NOMO-1 treated with dmso at 0.1 percent for 144 hours (cell line): ENCODE data around the gene CYP2F1.
"Not testable (repeated sequence)": the region's sequence is repeated elsewhere in the genome, so short reads cannot be mapped to it uniquely, and the experiment has no call there.

Source experiments
- DNase-seq: peaks from one replicate; lab custom pipeline; 2025; ENCODE audit not compliant: unreplicated experiment; lab: John Stamatoyannopoulos, UW

The CYP2F1 gene, protein sequence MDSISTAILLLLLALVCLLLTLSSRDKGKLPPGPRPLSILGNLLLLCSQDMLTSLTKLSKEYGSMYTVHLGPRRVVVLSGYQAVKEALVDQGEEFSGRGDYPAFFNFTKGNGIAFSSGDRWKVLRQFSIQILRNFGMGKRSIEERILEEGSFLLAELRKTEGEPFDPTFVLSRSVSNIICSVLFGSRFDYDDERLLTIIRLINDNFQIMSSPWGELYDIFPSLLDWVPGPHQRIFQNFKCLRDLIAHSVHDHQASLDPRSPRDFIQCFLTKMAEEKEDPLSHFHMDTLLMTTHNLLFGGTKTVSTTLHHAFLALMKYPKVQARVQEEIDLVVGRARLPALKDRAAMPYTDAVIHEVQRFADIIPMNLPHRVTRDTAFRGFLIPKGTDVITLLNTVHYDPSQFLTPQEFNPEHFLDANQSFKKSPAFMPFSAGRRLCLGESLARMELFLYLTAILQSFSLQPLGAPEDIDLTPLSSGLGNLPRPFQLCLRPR

DNA sequence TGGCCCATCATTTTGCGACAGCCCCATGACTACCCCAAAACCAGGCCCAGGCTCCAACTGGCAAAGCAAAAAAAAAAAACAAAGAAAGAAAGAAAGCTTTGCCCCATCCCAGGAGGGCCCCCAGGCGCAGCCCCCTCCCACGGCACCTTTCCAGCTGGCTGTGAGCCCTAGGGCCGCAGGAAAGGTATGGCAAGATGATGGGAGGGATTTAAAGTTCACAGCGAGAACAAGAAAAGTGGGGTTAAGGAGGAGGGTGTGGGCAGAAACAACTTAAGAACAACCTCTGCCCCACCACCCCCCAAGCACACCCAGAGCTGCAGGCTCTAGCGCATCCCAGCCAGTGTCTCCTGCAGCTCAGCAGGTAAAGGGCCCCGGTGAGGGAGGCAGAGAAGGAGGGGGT lies at the start of gene CYP2F1:
Gene CYP2F1 (plus strand): TSS at position 301 of the 400 bp plus-strand sequence. CDS start 1,757 bp downstream, outside the sequence.
- DNase-seq = no peak

DNA sequence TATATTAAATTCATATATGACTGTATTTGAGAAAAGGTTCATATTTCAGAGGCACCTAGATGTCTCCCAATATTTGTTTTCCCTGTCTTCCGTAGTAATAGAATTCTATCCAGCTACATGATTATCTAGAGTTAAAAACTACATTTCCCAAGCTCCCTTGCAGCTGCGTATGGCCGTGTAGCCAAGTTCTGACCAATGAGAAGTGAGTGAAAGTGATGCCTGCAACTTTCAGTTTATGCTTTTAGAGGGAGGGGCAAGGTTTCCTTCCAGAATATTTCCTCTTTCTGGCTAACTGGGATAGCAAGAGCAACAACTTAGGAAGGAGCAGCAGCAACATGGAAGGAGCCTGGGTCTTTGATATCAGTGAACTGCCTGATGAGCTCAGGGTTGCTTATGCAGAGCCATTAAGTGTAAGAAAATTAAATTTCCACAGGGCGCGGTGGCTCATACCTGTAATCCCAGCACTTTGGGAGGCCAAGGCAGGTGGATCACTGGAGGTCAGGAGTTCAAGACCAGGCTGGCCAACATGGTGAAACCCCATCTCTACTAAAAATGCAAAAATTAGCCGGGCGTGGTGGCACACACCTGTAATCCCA lies 49.2 kb upstream of the CYP2F1 start:
- no peak for DNase-seq

DNA sequence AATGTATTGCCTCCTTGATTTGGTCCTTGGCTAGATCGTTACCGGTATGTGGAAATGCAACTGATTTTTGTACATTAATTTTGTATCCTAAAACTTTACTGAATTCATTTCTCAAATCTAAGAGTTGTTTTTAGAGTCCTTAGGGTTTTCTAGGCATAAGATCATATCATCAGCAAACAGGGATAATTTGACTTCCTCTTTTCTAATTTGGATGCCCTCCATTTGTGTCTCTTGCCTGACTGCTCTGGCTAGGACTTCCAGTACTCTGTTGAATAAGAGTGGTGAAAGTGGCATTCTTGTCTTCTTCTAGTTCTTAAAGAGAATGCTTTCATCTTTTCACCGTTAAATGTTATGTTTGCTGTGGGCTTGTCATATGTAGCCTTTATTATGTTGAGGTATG lies 37.9 kb upstream of the CYP2F1 start:
- no peak for DNase-seq

DNA sequence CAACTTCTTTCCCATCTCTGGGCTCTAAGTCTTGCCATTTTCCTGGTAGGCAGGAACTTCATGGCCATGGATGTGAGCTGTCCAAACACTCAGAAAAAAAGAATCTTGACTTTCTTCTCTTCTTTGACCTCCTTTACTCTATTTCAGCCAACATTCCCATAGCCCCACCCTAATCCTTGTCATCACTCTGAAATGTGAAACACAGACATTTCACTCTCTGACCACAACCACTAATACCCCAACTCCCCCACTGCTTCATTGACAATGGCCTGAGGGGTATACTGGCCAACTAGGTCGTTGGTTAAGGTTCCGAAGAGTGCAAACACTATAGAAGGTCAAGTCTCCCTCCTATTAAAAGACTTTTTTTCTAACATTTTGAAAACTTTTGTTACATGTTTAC lies 30.7 kb upstream of the CYP2F1 start:
- DNase-seq = no peak

DNA sequence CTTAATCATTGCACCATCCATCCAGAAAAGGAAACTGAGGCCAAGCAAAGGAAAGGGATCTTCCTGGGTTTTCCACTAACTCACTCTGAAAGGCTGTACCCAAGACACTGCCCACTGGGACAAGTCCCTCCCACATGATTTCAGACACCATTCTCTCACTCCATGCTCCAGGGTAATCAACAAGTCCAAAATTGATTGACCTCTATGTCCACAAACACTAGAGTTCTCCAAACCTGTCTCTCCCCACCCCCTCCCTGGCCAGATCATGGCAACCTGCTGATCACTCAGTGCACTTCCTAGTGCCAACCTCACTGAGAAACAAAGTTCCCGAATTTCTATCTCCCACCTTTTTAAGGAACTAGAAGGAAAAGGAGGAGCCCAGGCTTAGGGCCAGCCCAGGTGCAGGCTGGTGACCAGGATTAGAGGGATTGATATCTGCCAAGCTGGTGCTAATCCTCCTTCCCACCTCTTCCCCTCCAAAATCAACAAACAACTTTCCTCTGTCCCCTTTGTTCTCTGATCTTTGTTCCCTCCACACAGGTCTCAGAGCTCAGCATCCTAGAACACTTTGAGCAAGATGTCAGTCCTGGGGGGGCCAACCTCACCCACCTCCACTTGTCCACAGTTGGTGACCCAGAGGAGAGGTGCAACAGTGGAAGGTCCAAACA lies 28.4 kb upstream of the CYP2F1 start:
- DNase-seq = no peak

DNA sequence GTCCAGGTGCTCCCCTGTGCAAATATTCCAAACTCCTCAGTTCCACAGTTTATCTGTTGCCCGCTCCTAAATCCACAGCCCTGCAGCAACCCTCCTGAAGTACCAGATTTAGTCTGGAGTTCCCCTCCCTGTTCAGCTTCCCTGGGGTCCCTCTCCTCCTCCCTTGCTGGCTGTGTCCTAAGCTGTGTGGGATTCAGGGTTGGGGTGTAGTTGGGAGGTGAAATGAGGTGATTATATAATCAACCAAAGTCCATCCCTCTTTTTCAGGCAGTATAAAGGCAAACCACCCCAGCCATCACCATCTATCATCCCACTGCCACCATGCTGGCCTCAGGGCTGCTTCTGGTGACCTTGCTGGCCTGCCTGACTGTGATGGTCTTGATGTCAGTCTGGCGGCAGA lies 26.1 kb upstream of the CYP2F1 start, which contains the start of gene CYP2A13:
Gene CYP2A13 (plus strand): TSS at position 301 of the 400 bp plus-strand sequence. CDS start 21 bp downstream, at position 322.
- DNase-seq = no peak

DNA sequence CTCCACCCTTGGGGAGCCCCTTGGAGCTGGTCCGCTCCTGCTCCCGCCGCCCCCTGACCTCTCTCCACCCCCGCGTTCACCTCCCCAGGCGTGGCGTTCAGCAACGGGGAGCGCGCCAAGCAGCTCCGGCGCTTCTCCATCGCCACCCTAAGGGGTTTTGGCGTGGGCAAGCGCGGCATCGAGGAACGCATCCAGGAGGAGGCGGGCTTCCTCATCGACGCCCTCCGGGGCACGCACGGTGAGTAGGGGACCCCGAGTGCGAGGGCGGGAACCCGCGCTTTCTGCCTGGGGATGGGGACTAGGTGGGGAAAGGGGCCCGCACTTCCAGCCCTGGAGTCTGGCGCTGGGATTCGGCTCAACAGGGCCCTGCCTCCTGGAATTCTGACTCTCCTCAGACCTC lies 24.3 kb upstream of the CYP2F1 start:
- DNase-seq = no peak

DNA sequence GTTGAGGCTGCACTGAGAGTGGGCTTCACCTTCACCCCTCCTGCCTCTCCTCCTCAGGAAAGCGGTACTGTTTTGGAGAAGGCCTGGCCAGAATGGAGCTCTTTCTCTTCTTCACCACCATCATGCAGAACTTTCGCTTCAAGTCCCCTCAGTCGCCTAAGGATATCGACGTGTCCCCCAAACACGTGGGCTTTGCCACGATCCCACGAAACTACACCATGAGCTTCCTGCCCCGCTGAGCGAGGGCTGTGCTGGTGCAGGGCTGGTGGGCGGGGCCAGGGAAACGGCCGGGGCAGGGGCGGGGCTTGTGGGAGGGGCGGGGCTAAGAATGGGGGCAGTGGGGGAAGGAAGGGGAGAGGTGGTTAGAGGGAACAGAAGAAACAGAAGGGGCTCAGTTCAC lies 18.5 kb upstream of the CYP2F1 start:
- no peak for DNase-seq

DNA sequence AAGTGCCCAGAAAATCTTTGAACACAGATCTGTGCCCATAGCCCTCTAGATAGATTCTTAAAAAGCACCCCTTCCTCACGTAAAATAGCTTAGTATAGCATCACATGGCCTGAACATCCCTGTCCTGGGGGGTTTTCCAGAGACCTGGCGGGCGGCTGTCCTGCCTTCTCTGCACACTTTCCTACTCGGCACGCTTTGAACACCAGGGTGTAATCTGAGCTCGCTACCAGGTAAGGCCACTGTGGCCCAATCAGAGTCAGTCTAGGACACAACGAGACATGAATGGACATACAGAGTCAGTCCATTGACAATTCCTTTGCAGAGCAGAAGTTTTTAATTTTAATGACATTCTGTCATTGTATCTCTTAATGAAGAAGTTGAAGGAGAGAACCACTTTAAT lies 17.9 kb upstream of the CYP2F1 start:
- no peak for DNase-seq

DNA sequence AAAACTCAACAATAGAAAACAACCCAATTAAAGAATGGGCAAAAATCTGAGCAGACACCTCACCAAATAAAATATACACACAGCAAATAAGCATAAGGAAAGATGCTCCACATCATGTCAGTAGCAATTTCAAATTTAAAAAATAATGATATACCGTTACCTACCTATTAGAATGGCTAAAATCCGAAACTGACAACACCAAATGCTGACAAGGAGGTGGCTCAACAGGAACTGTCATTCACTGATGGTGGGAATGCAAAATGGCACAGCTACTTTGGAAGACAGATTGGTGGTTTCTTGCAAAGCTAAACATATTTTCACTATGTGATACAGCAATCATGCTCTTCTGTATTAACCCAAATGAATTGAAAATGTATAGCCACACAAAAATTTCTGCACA lies 16.9 kb upstream of the CYP2F1 start:
- DNase-seq = no peak

DNA sequence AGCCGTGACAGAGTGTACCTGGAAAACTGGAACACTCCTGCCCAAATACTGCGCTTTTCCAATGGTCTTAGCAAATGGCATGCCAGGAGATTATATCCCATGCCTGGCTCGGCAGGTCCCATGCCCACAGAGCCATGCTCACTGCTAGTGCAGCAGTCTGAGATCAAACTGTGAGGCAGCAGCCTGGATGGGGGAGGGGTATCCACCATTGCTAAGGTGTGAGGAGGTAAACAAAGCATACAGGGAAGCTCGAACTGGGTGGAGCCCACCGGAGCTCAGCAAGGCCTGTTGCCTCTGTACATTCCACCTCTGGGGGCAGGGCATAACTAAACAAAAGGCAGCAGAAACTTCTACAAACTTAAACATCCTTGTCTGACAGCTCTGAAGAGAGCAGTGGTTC lies 15.5 kb upstream of the CYP2F1 start:
- no peak for DNase-seq

DNA sequence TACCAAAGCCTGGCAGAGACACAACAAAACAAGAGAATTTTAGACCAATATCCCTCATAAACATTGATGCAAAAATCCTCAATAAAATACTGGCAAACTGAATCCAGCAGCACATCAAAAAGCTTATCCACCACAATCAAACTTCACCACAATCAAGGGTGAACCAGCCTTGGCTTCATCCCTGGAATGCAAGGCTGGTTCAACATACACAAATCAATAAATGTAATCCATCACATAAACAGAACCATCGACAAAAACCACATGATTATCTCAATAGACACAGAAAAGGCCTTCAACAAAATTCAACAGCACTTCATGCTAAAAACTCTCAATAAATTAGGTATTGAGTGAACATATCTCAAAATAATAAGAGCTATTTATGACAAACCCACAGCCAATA lies 12.0 kb upstream of the CYP2F1 start:
- DNase-seq = not testable (repeated sequence)

DNA sequence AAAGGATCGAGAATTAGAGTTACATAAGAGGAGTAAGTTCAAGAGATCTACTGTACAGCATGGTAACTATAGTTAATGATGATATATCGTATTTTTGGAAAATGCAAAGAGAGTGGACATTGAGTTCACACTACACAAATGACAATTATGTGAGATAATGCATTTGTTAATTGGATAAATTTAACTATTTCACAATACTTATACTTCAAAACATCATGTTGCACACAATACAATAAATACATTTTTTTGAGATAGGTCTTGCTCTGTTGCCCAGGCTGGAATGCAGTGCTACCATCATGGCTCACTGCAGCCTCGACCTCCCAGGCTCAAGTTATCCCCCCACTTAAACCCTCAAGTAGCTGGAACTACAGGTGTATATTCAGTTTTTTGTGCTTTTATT lies 8.1 kb upstream of the CYP2F1 start:
- no peak for DNase-seq

DNA sequence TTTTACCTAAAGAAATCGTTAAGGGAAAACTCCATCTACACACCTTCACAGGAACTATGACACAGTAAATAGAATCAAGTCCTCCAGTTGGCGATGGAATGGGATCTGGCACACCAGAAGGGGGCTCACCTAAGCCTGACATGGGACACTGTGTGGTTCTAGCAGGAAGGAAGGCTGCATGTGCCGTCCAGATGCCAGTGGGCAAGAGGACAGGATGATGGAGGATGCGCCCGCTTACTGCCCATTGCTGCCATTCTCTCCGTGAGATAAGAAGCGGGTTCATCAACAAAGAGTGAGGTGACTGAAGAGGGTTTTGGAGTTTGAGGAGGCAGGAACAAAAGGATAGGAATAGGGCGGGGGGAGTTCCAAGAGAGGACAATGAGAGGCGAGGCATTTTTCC lies 2.9 kb upstream of the CYP2F1 start:
- no peak for DNase-seq

DNA sequence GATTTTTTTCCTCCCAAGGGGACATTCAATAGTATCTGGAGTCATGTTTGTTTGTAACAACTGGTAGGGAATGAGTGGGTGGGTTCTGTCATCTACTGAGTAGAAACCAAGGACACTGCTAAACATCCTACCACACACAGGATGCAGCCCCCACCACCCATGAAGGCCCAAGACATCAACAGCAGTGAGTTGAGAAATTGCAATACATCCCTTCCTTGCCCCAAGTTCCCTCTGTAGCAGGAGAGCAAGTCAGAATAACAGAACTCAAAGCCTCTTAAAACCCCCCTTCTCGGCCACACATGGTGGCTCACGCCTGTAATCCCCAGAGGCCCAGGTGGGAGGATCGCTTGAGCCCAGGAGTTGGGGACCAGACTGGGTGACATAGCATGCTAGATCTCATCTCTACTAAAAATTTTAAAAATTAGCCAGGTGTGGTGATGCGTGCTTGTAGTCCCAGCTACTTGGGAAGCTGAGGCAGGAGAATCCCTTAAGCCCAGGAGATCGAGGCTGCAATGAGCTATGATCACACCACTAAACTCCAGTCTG lies 2.4 kb upstream of the CYP2F1 start:
- DNase-seq = no peak

DNA sequence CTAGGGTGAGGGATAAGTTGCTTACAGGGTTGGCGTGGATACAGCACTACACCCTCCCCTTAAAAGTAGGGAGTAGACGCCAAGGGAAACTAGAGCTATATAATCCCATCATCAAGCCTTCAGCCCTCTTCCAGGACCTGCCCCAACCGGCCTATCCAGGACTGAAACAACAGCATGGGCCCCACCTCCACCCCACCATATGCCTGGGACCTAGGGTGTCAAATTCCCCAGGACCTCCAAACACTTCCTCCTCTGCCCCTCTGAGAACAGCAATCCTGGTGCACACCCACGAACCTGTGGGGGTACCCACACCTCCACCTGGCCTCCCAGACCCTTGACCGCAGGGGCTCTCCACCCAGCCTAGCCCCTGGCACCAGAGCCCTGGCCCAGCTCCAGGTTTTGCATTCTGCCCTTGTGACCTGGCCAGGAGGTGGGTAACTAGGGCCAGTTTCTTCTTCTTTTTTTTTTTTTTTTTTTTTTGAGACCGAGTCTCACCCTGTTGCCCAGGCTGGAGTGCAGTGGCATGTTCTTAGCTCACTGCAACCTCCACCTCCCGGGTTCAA lies 1.4 kb upstream of the CYP2F1 start:
- no peak for DNase-seq

DNA sequence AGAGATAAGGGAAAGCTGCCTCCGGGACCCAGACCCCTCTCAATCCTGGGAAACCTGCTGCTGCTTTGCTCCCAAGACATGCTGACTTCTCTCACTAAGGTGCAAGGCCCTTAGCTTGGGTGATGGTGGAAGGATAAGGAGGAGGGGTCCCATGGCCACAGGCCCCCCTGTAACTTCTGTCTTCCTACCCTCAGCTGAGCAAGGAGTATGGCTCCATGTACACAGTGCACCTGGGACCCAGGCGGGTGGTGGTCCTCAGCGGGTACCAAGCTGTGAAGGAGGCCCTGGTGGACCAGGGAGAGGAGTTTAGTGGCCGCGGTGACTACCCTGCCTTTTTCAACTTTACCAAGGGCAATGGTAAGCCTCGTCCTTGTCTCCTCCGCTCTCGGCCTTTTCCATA lies 2.0 kb downstream of the CYP2F1 start:
- DNase-seq = no peak

DNA sequence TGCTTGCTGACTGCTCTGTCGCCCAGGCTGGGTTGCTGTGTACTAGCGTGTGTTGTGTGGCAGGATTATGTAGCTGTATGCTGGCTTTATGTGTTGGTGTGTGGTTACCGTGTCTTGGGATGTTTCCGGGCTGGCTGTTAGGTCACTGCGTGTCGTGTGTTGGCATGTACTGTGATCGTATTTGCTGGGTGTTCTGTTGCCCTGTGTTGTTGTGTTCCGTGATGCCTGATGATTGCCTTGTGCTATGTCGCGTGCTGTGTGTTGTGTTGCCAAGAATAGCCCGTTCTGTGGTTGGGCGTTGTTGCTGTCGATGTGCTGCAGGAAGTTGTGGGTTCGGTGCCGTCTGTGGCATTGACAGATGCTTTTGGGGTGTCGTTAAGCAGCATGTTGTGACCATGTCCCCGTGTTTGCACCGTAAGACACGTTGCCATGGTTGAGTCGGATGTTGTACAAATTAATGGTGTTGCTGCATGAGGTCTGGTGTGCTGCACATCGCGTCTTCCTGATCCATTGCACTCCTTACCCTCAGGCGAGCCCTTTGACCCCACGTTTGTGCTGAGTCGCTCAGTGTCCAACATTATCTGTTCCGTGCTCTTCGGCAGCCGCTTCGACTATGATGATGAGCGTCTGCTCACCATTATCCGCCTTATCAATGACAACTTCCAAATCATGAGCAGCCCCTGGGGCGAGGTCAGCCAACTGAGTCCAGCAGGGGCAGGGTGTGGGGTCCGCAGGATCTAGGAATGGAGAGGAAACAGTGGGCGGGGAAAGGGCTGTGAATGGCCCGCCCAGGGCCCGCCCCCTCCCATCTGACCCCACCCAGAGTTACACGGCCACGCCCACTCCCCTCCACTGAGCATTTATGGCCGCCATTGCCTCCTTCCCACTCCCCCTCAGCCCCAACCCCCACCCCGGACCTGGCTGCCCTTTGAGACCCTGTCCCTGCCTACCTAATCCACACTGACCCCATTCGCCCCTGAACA lies 7.0 kb downstream of the CYP2F1 start:
- DNase-seq = not testable (repeated sequence)

DNA sequence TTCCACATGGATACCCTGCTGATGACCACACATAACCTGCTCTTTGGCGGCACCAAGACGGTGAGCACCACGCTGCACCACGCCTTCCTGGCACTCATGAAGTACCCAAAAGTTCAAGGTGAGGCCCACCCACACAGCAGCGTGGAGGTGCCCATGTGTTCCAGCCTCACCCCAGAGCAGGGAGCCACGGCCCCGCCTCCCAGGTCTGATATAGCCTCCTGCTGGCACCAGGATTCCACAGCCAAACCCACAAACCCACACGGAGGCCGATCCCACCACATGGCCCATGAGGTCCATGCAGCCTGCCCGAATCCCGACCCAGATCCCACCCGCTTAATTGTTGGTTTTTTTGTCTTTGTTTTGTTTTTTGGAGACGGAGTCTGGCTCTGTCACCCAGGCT lies 8.6 kb downstream of the CYP2F1 start:
- not testable (repeated sequence) for DNase-seq

DNA sequence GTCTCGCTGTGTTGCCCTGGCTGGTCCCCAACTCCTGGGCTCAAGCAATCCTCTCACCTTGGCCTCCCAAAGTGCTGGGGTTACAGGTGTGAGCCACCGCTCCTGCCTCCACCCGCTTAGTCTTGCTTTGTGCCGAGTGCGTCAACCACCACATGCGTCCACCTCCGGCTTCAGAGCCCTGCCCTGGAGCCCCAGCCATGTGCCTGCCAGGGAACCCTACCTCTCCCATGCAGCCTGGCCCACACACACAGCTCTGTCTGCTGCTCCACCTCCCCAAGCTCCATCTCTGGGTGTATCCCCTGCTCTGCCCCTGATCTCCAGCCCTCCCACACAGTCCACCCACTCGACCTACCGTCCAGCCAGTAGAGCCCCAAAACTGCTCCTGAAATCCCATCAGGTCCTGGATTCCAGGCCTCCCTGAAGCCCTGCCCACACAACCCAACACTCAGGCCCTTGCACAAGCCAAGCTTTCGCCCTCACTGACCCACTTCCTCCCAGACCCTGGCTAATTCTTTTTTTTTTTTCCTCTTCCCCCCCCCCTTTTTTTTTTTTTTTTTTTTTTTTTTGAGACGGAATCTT lies 9.6 kb downstream of the CYP2F1 start:
- DNase-seq = no peak
